ENCODE measurements around the gene SLC39A13. TPM values are rescaled to one million over a fixed set of nuclear protein-coding genes. Genes with fewer than 3 reads are reported as not detected.

SLC39A13 gene
- total RNA-seq, 2 donors from 2014 or later, result 97.7 to 163 TPM

DNA sequence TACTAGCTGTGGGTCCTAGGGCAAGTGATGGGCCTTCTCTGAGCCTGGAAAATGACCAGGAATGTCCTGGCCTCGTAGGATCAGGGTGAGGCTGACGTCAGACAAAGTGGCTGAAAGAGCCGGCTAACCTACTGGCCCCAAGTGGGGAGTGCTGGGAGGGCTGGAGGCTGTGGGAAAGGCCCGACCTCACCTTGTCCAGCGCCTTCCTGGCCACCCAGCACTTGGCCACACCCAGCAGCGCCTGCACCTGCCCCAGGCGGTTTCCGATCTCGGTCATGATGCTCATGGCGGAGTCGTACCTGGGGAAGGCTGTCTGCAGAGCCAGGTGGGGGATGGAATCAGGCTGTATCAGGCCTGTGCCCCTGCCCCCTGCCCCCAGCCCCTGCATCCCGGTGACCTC lies 33.0 kb downstream of the SLC39A13 start:
- Histone ChIP-seq H3K36me3 (no peaks in the 10 kb centered on the region), H3K4me3 (no peak overlapping the region), H3K27ac (no peak overlapping the region), H3K4me1 (ENCODE audit: control insufficient read depth in 1 of 2, low read depth in 2 of 2) (peaks cover 6 to 12% of the 10 kb centered on the region in 2 donors), H3K9me3 (no peaks in the 10 kb centered on the region), H3K27me3 (replicated peaks; ENCODE audit: insufficient read depth) (no peaks in the 10 kb centered on the region)
- no peak for ATAC-seq (ENCODE audit: insufficient number of reproducible peaks, low FRiP score, low read depth)
- no peak for DNase-seq (ENCODE audit: low spot score)
- TF ChIP-seq, protein P1, sequence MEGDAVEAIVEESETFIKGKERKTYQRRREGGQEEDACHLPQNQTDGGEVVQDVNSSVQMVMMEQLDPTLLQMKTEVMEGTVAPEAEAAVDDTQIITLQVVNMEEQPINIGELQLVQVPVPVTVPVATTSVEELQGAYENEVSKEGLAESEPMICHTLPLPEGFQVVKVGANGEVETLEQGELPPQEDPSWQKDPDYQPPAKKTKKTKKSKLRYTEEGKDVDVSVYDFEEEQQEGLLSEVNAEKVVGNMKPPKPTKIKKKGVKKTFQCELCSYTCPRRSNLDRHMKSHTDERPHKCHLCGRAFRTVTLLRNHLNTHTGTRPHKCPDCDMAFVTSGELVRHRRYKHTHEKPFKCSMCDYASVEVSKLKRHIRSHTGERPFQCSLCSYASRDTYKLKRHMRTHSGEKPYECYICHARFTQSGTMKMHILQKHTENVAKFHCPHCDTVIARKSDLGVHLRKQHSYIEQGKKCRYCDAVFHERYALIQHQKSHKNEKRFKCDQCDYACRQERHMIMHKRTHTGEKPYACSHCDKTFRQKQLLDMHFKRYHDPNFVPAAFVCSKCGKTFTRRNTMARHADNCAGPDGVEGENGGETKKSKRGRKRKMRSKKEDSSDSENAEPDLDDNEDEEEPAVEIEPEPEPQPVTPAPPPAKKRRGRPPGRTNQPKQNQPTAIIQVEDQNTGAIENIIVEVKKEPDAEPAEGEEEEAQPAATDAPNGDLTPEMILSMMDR (IDR thresholded peaks at IDR 0.05), result no peak

DNA sequence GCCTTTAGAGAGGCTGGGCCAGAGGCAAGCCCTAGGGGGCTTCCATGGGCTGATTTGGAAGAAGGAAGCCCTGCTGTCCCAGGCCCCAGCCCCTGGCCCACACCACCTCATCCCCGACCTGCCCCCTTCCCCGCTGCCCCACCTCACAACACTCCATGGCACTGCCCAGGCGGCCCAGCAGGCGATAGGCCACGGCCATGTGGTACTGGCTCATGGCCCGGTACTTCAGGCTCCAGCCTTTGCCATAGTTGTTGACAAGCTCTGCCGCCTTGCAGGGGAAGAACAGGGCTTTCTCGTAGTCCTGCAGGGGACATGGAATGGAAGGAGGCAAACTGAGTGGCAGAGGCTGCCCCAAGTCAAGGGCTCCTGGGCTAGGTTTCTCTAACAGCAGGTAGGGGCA lies 34.1 kb downstream of the SLC39A13 start:
- H3K9me3 ChIP-seq, result no peaks in the 10 kb centered on the region
- H3K36me3 ChIP-seq, result no peaks in the 10 kb centered on the region
- no peak overlapping the region for H3K4me3 ChIP-seq
- TF ChIP-seq, protein P1 (IDR thresholded peaks at IDR 0.05), result no peak
- H3K4me1 ChIP-seq (ENCODE audit: control insufficient read depth in 1 of 2, low read depth in 2 of 2), result peaks cover 6 to 7% of the 10 kb centered on the region in 2 donors
- H3K27me3 ChIP-seq (replicated peaks; ENCODE audit: insufficient read depth), result no peaks in the 10 kb centered on the region
- H3K27ac ChIP-seq, result no peak overlapping the region
- ATAC-seq (ENCODE audit: insufficient number of reproducible peaks, low FRiP score, low read depth) (no peak), DNase-seq (ENCODE audit: low spot score) (no peak)

DNA sequence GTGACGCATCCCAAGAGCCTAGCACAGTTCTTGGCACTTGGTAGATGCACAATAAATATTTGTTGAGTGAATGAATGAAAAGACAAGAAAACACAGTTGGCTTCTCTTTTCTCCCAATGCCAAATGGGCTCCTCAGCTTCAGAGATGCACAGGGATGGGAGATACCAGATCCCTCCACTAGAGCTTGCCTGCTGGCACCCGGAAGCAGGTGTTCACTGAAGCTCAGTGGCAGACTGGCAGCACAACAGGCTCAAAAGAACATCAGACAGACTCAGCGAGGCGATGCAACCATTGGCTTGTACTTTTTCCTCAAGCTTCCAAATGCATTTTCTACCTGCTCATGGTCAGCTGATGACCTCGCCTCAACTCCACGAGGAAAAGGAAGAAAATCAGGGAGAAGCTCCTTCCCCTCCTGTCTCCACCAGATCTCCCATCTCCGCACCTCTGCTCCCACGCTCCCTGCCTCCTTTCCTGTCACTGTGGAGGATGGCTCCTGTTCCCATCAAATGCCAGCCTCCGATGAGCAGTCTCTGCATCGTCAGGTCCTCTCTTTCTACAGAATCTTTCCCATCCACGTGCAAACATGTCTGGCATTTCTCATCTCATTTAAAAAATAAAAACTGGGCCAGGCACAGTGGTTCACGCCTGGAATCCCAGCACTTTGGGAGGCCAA lies 34.8 kb downstream of the SLC39A13 start:
- Histone ChIP-seq H3K27me3 (replicated peaks; ENCODE audit: insufficient read depth) (no peaks in the 10 kb centered on the region), H3K9me3 (no peaks in the 10 kb centered on the region), H3K27ac (no peak overlapping the region), H3K4me1 (ENCODE audit: control insufficient read depth in 1 of 2, low read depth in 2 of 2) (peaks cover 0 to under 1% of the 10 kb centered on the region in 2 donors), H3K36me3 (no peaks in the 10 kb centered on the region), H3K4me3 (no peak overlapping the region)
- DNase-seq (ENCODE audit: low spot score) (no peak), ATAC-seq (ENCODE audit: insufficient number of reproducible peaks, low FRiP score, low read depth) (no peak)
- TF ChIP-seq, protein P1 (IDR thresholded peaks at IDR 0.05), result no peak

DNA sequence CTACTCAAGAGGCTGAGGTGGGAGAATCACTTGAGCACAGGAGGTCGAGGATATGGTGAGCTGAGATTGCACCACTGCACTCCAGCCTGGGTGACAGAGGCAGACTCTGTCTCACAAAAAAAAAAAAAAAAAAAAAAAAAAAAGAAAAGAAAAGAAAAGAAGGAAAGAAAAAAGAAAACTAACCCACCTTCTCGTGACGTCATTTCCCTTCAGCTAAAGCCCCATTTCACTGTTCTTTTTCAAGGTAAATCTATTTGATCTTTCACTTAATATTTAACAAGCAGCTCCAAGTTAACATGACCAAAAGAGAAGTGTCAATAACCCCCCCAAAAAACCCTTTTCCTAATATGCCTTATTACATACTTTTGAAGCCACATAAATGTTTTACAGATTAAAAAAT lies 35.4 kb downstream of the SLC39A13 start:
- Histone ChIP-seq H3K27ac (no peak overlapping the region), H3K4me1 (ENCODE audit: control insufficient read depth in 1 of 2, low read depth in 2 of 2) (no peaks in the 10 kb centered on the region), H3K4me3 (no peak overlapping the region), H3K9me3 (no peaks in the 10 kb centered on the region), H3K36me3 (no peaks in the 10 kb centered on the region), H3K27me3 (replicated peaks; ENCODE audit: insufficient read depth) (no peaks in the 10 kb centered on the region)
- DNase-seq (ENCODE audit: low spot score) (no peak), ATAC-seq (ENCODE audit: insufficient number of reproducible peaks, low FRiP score, low read depth) (no peak)
- TF ChIP-seq, protein P1 (IDR thresholded peaks at IDR 0.05), result no peak

DNA sequence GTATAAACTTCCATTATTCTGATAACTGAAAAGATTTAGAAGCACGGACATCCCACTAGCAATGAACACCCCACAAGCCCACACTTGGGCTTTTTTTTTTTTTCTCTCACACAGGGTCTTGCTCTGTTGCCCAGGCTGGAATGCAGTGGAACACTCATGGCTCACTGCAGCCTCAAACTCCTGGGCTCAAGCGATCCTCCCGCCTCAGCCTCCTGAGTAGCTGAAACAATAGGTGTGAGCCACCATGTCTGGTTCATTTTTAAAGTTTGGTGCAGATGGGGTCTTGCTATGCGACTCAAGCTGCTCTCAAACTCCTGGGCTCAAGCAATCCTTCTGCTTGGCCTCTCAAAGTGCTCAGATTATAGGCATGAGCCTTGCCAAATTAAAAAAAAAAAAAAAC lies 37.5 kb downstream of the SLC39A13 start:
- Histone ChIP-seq H3K27me3 (replicated peaks; ENCODE audit: insufficient read depth) (no peaks in the 10 kb centered on the region), H3K27ac (no peak overlapping the region), H3K4me3 (no peak overlapping the region), H3K9me3 (no peaks in the 10 kb centered on the region), H3K36me3 (no peaks in the 10 kb centered on the region), H3K4me1 (ENCODE audit: control insufficient read depth in 1 of 2, low read depth in 2 of 2) (no peaks in the 10 kb centered on the region)
- TF ChIP-seq, protein P1 (IDR thresholded peaks at IDR 0.05), result no peak
- ATAC-seq (ENCODE audit: insufficient number of reproducible peaks, low FRiP score, low read depth), result no peak
- no peak for DNase-seq (ENCODE audit: low spot score)

All from thoracic aorta (tissue), 2 donors.